HepG2 (cell line): Measurements from ENCODE around the gene MTMR3. TPM values are rescaled to one million over a fixed set of nuclear protein-coding genes. Genes with fewer than 3 reads are reported as not detected.

Experiments
- ATAC-seq: fragments of 200-7000 bp; cut with Tn5 transposase; 3 replicates; pipeline ENCODE4 v1.9.1; 2020; ENCODE audit warnings: mild to moderate bottlenecking, moderate library complexity
- BruUV-seq: library from RNA; stranded (reverse); fragments of 400-500 nt; replicated peaks from 2 replicates; lab custom pipeline; 2021; lab: Mats Ljungman, UMichigan
- CTCF ChIA-PET: fragments of 300-600 bp; formaldehyde crosslinking; extraction: SDS; loops from one replicate; lab custom pipeline; 2021; ENCODE audit warnings: low total read pairs, inconsistent platforms, low intra/inter-chr PET ratio; lab: Yijun Ruan, JAX
- POLR2A ChIA-PET: fragments of 350-600 bp; sonication (Branson Sonifier 250); formaldehyde crosslinking; loops from one replicate; lab custom pipeline; 2020; ENCODE audit warnings: antibody characterized with exemption, inconsistent platforms; lab: Yijun Ruan, JAX
- DNase-seq: peaks from one replicate; pipeline ENCODE4 v3.0.0-alpha.2; 2015; ENCODE audit warnings: low spot score
- FAIRE-seq: peaks from 3 replicates; lab custom pipeline; 2011; peaks lifted over from hg19 to GRCh38; lab: Jason Lieb, UNC
- H2AFZ ChIP-seq: one replicate; pipeline ENCODE4 v1.6.1; 2011; ENCODE audit warnings: low read length, inconsistent platforms
- H3K27ac ChIP-seq: fragments of 300-600 bp; 3 replicates; pipeline ENCODE4 v1.8.0; 2011; ENCODE audit warnings: mixed run types, mild to moderate bottlenecking, mixed read lengths, low read length, inconsistent platforms; ENCODE audit not compliant: insufficient read depth; ENCODE audit errors: extremely low read length
- H3K27me3 ChIP-seq, 2 experiments: fragments of 200-600 bp in 1 of 2; 2 replicates in 1 of 2; 3 replicates in 1 of 2; pipeline versions ENCODE4 v1.6.0 to v1.8.0; 2011; ENCODE audit warnings: low read length in 2 of 2, mild to moderate bottlenecking in 2 of 2, moderate library complexity in 2 of 2, inconsistent platforms in 1 of 2; ENCODE audit not compliant: insufficient read depth in 2 of 2, control insufficient read depth in 1 of 2
- H3K36me3 ChIP-seq, 2 experiments: fragments of 200-600 bp in 1 of 2; replicated peaks in 1 of 2; 2 replicates in 1 of 2; 3 replicates in 1 of 2; pipeline versions ENCODE4 v1.5.1 to v1.8.0; 2011; ENCODE audit warnings: low read length in 2 of 2, inconsistent platforms in 1 of 2; ENCODE audit not compliant: insufficient read depth in 2 of 2, control insufficient read depth in 1 of 2
- H3K4me1 ChIP-seq: 2 replicates; pipeline ENCODE4 v1.5.1; 2012; ENCODE audit warnings: low read length, inconsistent platforms; ENCODE audit not compliant: insufficient read depth
- H3K4me2 ChIP-seq: 2 replicates; pipeline ENCODE4 v1.6.0; 2011; ENCODE audit warnings: low read depth, low read length, inconsistent platforms
- H3K4me3 ChIP-seq, 3 experiments: fragments of 200-600 bp in 1 of 3; sonication (generic), shearing (Covaris generic) in 1 of 3; replicated peaks in 1 of 3; 2 replicates each; pipeline ENCODE4 v1.5.1; 2011 to 2016; ENCODE audit warnings: low read length in 3 of 3, inconsistent platforms in 2 of 3, low read depth in 2 of 3, mild to moderate bottlenecking in 2 of 3, control low read depth in 1 of 3, mixed read lengths in 1 of 3; ENCODE audit not compliant: insufficient read depth in 1 of 3
- H3K79me2 ChIP-seq: one replicate; pipeline ENCODE4 v1.6.1; 2011; ENCODE audit warnings: low read length, inconsistent platforms; ENCODE audit not compliant: insufficient read depth
- H3K9ac ChIP-seq: 2 replicates; pipeline ENCODE4 v1.6.0; 2011; ENCODE audit warnings: mild to moderate bottlenecking, low read depth, low read length, inconsistent platforms; ENCODE audit not compliant: insufficient read depth
- H3K9me3 ChIP-seq: 2 replicates; pipeline ENCODE4 v1.5.1; 2012; ENCODE audit warnings: mild to moderate bottlenecking, low read length
- H4K20me1 ChIP-seq: 2 replicates; pipeline ENCODE4 v1.6.0; 2011; ENCODE audit warnings: inconsistent platforms, mild to moderate bottlenecking, low read length, moderate library complexity; ENCODE audit not compliant: insufficient read depth
- NR2F1 ChIP-seq, 2 experiments: fragments of 450-650 bp in 1 of 2; formaldehyde crosslinking in 1 of 2; IDR thresholded peaks; 2 replicates each; pipeline versions ENCODE4 v1.5.0 to v1.6.1; 2016 to 2020; ENCODE audit warnings: mild to moderate bottlenecking in 1 of 2, missing compliant biosample characterization in 1 of 2, missing genetic modification reagents in 1 of 2, moderate library complexity in 1 of 2
- ZNF510 ChIP-seq: sonication (generic); formaldehyde crosslinking; IDR thresholded peaks from 2 replicates; pipeline ENCODE4 v1.4.0; 2020; ENCODE audit warnings: low read depth, mild to moderate bottlenecking, missing genetic modification reagents
- ZNF629 ChIP-seq: sonication (generic); formaldehyde crosslinking; conservative IDR thresholded peaks from 2 replicates; pipeline ENCODE4 v1.5.0; 2020; ENCODE audit warnings: missing genetic modification reagents
- ZNF766 ChIP-seq: sonication (generic); formaldehyde crosslinking; IDR thresholded peaks from 2 replicates; pipeline ENCODE4 v1.5.0; 2020; ENCODE audit warnings: missing genetic modification reagents, borderline replicate concordance
- WGBS: methylation state at CpG from one replicate; pipeline ENCODE4 v1.1.6; 2017; ENCODE audit warnings: low lambda C conversion rate; 5-methylcytosine and 5-hydroxymethylcytosine counted together
- in situ Hi-C: cut with HindIII; loops from 2 replicates; pipeline ENCODE4 v1.10.0; 2017; ENCODE audit warnings: low pct_unique_long_range_greater_than_20kb; ENCODE audit not compliant: extremely low pct_ligation_motif_present
- intact Hi-C: fragments of 100-400 bp; cut with micrococcal nuclease; formaldehyde crosslinking; loops from one replicate; pipeline ENCODE4 v1.10.0; 2022; ENCODE audit not compliant: unreplicated experiment
- polyA plus RNA-seq, 8 experiments: library from polyadenylated mRNA; depleted of rRNA in 3 of 8; stranded (reverse) in 7 of 8; unstranded in 1 of 8; fragments of >200 nt; fragmentation: Illumina TruSeq in 4 of 8; extraction: Trizol in 4 of 8; gene quantifications; 2 replicates each; pipeline versions ENCODE4 v1.2.1 to v1.2.3, GENCODE V29; 2011 to 2016; ENCODE audit warnings: low read depth in 4 of 8, missing spikeins in 1 of 8, mixed read lengths in 1 of 8; ENCODE audit not compliant: insufficient read depth in 1 of 8
- total RNA-seq, 5 experiments: library from RNA; depleted of rRNA; stranded (reverse); fragments of >200 nt; fragmentation: Illumina TruSeq; extraction: Trizol; gene quantifications; 2 replicates each; pipeline ENCODE4 v1.2.3, GENCODE V29; 2016; ENCODE audit warnings: low read depth in 1 of 5
- TF ChIP-seq, protein P1 (sequence below): sonication (generic); formaldehyde crosslinking; IDR thresholded peaks from 2 replicates; pipeline ENCODE4 v1.4.0; 2020; ENCODE audit warnings: mild to moderate bottlenecking, missing genetic modification reagents, borderline replicate concordance

MTMR3 gene
- total and polyA plus RNA-seq, 2 of the 13 experiments (the other 11 are each of a cell fraction or from before 2014, with no cell fraction given) = 12.6 to 24.8 TPM

DNA sequence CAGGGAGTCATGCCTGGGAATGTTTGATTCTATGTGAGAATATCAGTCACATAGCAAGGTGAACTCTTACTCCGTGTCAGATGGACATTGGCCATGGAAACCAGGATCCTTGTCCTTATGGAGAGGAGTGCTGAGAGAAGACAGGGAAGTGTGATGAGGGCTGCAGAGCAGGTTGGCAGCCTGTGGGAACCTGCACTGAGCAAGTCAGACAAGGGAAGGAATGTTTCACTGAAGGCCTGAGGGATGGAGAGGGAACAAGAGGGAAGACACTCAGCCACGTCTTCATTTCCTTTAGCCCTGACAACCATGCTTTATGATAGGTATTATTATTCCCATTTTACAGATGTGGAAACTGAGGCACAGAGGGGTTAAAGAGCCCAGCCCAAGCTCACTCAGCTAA is 158.9 kb downstream of the MTMR3 start:
- FAIRE-seq (no peak), ATAC-seq (no peak), DNase-seq (no peak)
- no peaks in the 10 kb centered on the region for H3K9me3 ChIP-seq
- H3K9ac ChIP-seq = no peak overlapping the region
- H3K79me2 ChIP-seq = no peaks in the 10 kb centered on the region
- no peaks in the 10 kb centered on the region for H4K20me1 ChIP-seq
- BruUV-seq = no TSS peak
- CTCF ChIA-PET = no interaction called here
- no peaks in the 10 kb centered on the region for H3K36me3 ChIP-seq
- no peak for TF ChIP-seq NR2F1 (CRISPR knock-in tag; IDR thresholded peaks at IDR 0.05)
- TF ChIP-seq ZNF510 = no peak
- no peak for TF ChIP-seq ZNF766 (CRISPR knock-in tag)
- 0 out of 2 replicates have a peak, but pooled peaks have one; percentile 31 for TF ChIP-seq ZNF629 (CRISPR knock-in tag)
- TF ChIP-seq, protein P1, sequence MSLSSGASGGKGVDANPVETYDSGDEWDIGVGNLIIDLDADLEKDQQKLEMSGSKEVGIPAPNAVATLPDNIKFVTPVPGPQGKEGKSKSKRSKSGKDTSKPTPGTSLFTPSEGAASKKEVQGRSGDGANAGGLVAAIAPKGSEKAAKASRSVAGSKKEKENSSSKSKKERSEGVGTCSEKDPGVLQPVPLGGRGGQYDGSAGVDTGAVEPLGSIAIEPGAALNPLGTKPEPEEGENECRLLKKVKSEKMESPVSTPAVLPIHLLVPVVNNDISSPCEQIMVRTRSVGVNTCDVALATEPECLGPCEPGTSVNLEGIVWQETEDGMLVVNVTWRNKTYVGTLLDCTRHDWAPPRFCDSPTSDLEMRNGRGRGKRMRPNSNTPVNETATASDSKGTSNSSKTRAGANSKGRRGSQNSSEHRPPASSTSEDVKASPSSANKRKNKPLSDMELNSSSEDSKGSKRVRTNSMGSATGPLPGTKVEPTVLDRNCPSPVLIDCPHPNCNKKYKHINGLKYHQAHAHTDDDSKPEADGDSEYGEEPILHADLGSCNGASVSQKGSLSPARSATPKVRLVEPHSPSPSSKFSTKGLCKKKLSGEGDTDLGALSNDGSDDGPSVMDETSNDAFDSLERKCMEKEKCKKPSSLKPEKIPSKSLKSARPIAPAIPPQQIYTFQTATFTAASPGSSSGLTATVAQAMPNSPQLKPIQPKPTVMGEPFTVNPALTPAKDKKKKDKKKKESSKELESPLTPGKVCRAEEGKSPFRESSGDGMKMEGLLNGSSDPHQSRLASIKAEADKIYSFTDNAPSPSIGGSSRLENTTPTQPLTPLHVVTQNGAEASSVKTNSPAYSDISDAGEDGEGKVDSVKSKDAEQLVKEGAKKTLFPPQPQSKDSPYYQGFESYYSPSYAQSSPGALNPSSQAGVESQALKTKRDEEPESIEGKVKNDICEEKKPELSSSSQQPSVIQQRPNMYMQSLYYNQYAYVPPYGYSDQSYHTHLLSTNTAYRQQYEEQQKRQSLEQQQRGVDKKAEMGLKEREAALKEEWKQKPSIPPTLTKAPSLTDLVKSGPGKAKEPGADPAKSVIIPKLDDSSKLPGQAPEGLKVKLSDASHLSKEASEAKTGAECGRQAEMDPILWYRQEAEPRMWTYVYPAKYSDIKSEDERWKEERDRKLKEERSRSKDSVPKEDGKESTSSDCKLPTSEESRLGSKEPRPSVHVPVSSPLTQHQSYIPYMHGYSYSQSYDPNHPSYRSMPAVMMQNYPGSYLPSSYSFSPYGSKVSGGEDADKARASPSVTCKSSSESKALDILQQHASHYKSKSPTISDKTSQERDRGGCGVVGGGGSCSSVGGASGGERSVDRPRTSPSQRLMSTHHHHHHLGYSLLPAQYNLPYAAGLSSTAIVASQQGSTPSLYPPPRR (CRISPR knock-in tag) = no peak
- TF ChIP-seq, all 625 proteins: peak for 1
- intact Hi-C loops (no loop called here), in situ Hi-C loops (no loop called here)
- 40% methylated on average over 2 of the region's 2 CpGs for WGBS
- no peak overlapping the region for H3K4me3 ChIP-seq
- H2AFZ ChIP-seq = no peak overlapping the region
- no peak overlapping the region for H3K4me2 ChIP-seq
- peaks cover 12% of the 10 kb centered on the region for H3K4me1 ChIP-seq
- H3K27ac ChIP-seq = no peak overlapping the region
- H3K27me3 ChIP-seq = peaks cover 3 to 25% of the 10 kb centered on the region in 2 experiments; a peak in 3 of 5 replicates
- POLR2A ChIA-PET = no interaction called here
